Measurements from ENCODE around the gene SPRR1B. TPM values are rescaled to one million over a fixed set of nuclear protein-coding genes. Genes with fewer than 3 reads are reported as not detected.

SPRR1B gene

DNA sequence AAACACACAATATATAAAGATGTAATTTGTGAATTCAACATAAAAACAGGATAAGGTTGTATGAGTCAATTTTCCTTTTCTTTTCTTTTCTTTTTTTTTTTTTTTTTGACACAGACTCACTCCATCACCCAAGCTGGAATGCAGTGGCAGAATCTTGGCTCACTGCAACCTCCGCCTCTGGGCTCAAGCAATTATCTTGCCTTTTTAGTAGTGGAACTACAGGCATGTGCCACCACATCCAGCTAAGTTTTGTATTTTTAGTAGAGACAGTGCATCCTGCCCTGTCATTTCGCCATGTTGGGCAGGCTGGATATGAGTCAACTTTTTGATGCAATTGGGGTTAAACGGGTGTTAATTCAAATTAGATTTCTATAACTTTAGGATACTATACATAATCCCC, 50.7 kb downstream of the SPRR1B start:
- H2BK12ac ChIP-seq (ENCODE audit: low read length in 2 of 2) = no peak overlapping the region
- H3K18ac ChIP-seq (ENCODE audit: low read depth in 1 of 2, low read length in 2 of 2) = no peak overlapping the region
- H4K91ac ChIP-seq (ENCODE audit: low read length) = no peak overlapping the region
- H3K4me3 ChIP-seq (ENCODE audit: insufficient read depth in 1 of 2, low read depth in 1 of 2, low read length in 2 of 2) = no peak overlapping the region
- H3K4ac ChIP-seq (ENCODE audit: low read depth in 1 of 2, low read length in 2 of 2) = no peak overlapping the region
- H3K36me3 ChIP-seq (ENCODE audit: control insufficient read depth in 1 of 2, insufficient read depth in 2 of 2, low read depth in 1 of 2, low read length in 2 of 2) = no peaks in the 10 kb centered on the region
- H3K27me3 ChIP-seq (ENCODE audit: control insufficient read depth in 1 of 2, insufficient read depth in 1 of 2, low read length in 2 of 2) = no peaks in the 10 kb centered on the region
- H3K79me1 ChIP-seq (replicated peaks; ENCODE audit: low read length, poor library complexity, severe bottlenecking) = no peaks in the 10 kb centered on the region
- no peak overlapping the region for H3K14ac ChIP-seq (ENCODE audit: low read length in 2 of 2)
- H3K9ac ChIP-seq (ENCODE audit: low read length) = no peak overlapping the region
- H2AFZ ChIP-seq (ENCODE audit: low read depth, low read length) = no peak overlapping the region
- no peak overlapping the region for H2BK120ac ChIP-seq (ENCODE audit: low read depth, low read length)
- no peaks in the 10 kb centered on the region for H3K4me1 ChIP-seq (ENCODE audit: control insufficient read depth, insufficient read depth, low read depth, low read length)
- DNase-seq = no peak
- H3K27ac ChIP-seq (ENCODE audit: low read length, poor library complexity, severe bottlenecking) = no peak overlapping the region
- H2AK5ac ChIP-seq (ENCODE audit: low read length, severe bottlenecking) = no peak overlapping the region
- no peak overlapping the region for H2BK5ac ChIP-seq (ENCODE audit: low read depth, low read length, poor library complexity, severe bottlenecking)
- peaks cover 5% of the 10 kb centered on the region for H3K9me3 ChIP-seq (ENCODE audit: control insufficient read depth, low read length)
- no peak overlapping the region for H3K4me2 ChIP-seq (ENCODE audit: low read length, poor library complexity, severe bottlenecking)
- 100% methylated on average over 1 of the region's 3 CpGs for WGBS
- H2BK15ac ChIP-seq (ENCODE audit: low read depth, poor library complexity, severe bottlenecking) = no peak overlapping the region
- H3K23ac ChIP-seq (ENCODE audit: low read length in 2 of 2) = no peak overlapping the region
- H4K8ac ChIP-seq (ENCODE audit: low read length) = no peak overlapping the region

Small RNA genes within 50 kb of the gene (small RNA-seq; reads per million reads assigned to genes)
- not detected for gene AL356867.1 (ENCODE audit: low read depth)
- gene RF00322 (ENCODE audit: low read depth) = not detected
- not detected for gene SPRR1A (ENCODE audit: low read depth)
